Measurements from ENCODE around the gene SPTBN1.

The SPTBN1 gene

DNA sequence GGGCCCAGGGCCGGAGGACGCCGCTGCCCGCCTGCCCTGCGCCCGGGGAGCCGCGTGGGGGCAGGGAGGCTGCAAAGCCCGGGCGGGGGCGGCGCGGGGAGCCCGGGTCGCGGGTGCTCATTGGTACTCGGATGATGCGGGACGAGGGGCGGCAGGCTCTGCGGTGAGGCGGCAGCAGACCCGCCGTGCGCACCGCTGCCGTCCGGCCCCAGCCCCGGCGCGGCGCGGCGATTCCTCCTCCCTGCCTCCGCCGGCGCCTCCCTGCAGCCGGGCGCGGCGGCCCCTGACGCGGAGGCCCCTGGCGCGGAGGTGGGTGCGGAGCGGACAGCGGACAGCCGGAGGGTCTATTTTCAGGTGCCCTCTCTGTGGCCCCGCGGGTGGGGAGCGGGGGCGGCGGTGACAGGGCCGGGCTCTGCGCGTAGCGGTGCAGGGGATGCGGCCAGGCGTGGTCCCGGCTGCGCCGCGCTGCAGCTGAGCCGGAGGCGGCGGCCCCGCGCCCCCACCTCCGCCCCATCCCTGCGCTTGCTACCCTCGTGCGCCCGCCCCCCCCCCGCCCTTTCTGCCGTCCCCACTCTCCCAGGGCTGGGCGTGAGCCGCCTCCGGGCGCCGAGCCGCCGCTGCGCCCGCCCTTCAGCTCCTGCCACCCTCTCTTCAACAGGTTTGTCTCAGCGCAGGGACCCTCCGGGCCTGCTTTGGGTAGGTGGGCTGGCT, 640 bp downstream of the SPTBN1 start:
- Histone ChIP-seq H3K18ac (ENCODE audit: low read length) (peak overlapping the region; percentile 90), H3K4me2 (ENCODE audit: insufficient read depth, low read length, poor library complexity, severe bottlenecking) (peak overlapping the region; percentile 93), H3K9ac (ENCODE audit: low read depth, low read length, poor library complexity) (peak overlapping the region; percentile 88), H3K4me3 (ENCODE audit: low read length in 2 of 2) (peak overlapping the region; percentile 65 to 99), H3K27me3 (ENCODE audit: control insufficient read depth in 3 of 3, insufficient read depth in 3 of 3, low read depth in 1 of 3, low read length in 3 of 3) (no peaks in the 10 kb centered on the region), H4K91ac (ENCODE audit: low read depth, low read length, poor library complexity) (no peak overlapping the region), H2BK120ac (ENCODE audit: low read depth, low read length) (peak overlapping the region; percentile 47), H3K36me3 (replicated peaks in 1 of 2; ENCODE audit: control insufficient read depth in 2 of 2, insufficient read depth in 2 of 2, low read length in 2 of 2) (no peaks in the 10 kb centered on the region), H3K27ac (replicated peaks; ENCODE audit: low read length) (peak overlapping the region; percentile 76), H3K14ac (ENCODE audit: low read length) (peak overlapping the region; percentile 56), H3K4me1 (ENCODE audit: control insufficient read depth in 2 of 2, insufficient read depth in 1 of 2, low read depth in 1 of 2, low read length in 2 of 2) (peaks cover 6 to 9% of the 10 kb centered on the region in 2 donors), H3K4ac (ENCODE audit: low read length) (no peak overlapping the region), H3K23ac (ENCODE audit: low read depth, low read length, poor library complexity) (peak overlapping the region; percentile 89), H2BK15ac (ENCODE audit: low read length) (peak overlapping the region; percentile 85), H2BK12ac (ENCODE audit: low read length) (no peak overlapping the region), H3K79me1 (ENCODE audit: low read depth, low read length) (peaks cover 6% of the 10 kb centered on the region), H2AK5ac (ENCODE audit: low read depth, low read length) (no peak overlapping the region), H3K9me3 (replicated peaks in 1 of 2; ENCODE audit: control insufficient read depth in 2 of 2, insufficient read depth in 1 of 2, low read depth in 1 of 2, low read length in 2 of 2) (no peaks in the 10 kb centered on the region), H4K8ac (ENCODE audit: low read depth, low read length) (no peak overlapping the region), H2AFZ (ENCODE audit: low read length) (peak overlapping the region; percentile 98), H2BK5ac (ENCODE audit: low read length) (peak overlapping the region; percentile 53)
- DNase-seq (ENCODE audit: low spot score), result peak; percentile 41
- WGBS, 2 donors (ENCODE audit: extremely low coverage in 2 of 2, insufficient read length in 2 of 2, insufficient replicate concordance in 1 of 2), result no CpG with 5 or more reads among the region's 87 CpGs

DNA sequence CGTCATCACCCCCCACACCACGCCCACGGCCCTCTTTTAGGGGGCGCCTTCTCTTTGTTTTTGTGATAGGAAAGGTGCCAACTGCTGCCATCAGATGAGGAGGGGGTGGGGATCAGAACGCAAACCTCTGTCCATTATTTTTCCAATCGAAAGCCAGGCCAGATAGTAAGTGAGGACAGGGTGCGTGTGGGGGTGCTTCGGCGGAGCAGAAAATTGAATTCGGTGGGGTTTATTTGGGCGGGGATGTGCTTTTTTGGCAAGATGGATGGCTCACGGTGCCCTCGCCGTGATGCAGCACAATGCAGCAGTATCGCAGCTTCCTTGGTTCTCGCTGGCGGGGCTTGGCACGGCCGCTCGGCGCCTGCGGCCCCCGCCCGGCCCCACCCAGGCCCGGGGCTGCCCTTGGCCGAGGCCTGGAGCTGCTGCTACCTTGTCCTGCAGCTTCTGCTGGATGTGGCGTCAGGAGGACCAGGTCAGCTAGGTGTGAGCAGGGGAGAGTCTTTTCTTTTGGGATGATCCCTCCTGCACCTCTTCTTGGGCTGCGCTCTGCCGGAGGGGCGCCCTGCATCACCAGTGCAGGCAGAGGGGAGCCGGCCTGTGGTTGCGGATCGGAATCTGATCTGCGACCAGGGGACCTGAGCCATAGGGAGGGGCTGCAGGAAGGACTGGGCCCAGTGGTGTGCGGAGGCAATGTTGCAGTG, 1.3 kb downstream of the SPTBN1 start:
- Histone ChIP-seq H3K27me3 (ENCODE audit: control insufficient read depth in 3 of 3, insufficient read depth in 3 of 3, low read depth in 1 of 3, low read length in 3 of 3) (no peaks in the 10 kb centered on the region), H3K23ac (ENCODE audit: low read depth, low read length, poor library complexity) (peak overlapping the region; percentile 85), H3K36me3 (replicated peaks in 1 of 2; ENCODE audit: control insufficient read depth in 2 of 2, insufficient read depth in 2 of 2, low read length in 2 of 2) (no peaks in the 10 kb centered on the region), H3K27ac (replicated peaks; ENCODE audit: low read length) (no peak overlapping the region), H3K14ac (ENCODE audit: low read length) (peak overlapping the region; percentile 17), H3K18ac (ENCODE audit: low read length) (peak overlapping the region; percentile 93), H3K4ac (ENCODE audit: low read length) (no peak overlapping the region), H3K4me3 (ENCODE audit: low read length in 2 of 2) (peak overlapping the region; percentile 65 to 99), H3K4me2 (ENCODE audit: insufficient read depth, low read length, poor library complexity, severe bottlenecking) (peak overlapping the region; percentile 93), H2AK5ac (ENCODE audit: low read depth, low read length) (no peak overlapping the region), H3K9me3 (replicated peaks in 1 of 2; ENCODE audit: control insufficient read depth in 2 of 2, insufficient read depth in 1 of 2, low read depth in 1 of 2, low read length in 2 of 2) (no peaks in the 10 kb centered on the region), H2BK5ac (ENCODE audit: low read length) (no peak overlapping the region), H2BK12ac (ENCODE audit: low read length) (no peak overlapping the region), H2BK120ac (ENCODE audit: low read depth, low read length) (peak overlapping the region; percentile 47), H2BK15ac (ENCODE audit: low read length) (peak overlapping the region; percentile 85), H2AFZ (ENCODE audit: low read length) (peak overlapping the region; percentile 98), H3K9ac (ENCODE audit: low read depth, low read length, poor library complexity) (peak overlapping the region; percentile 88), H4K91ac (ENCODE audit: low read depth, low read length, poor library complexity) (no peak overlapping the region), H3K4me1 (ENCODE audit: control insufficient read depth in 2 of 2, insufficient read depth in 1 of 2, low read depth in 1 of 2, low read length in 2 of 2) (peaks cover 6 to 9% of the 10 kb centered on the region in 2 donors), H4K8ac (ENCODE audit: low read depth, low read length) (no peak overlapping the region), H3K79me1 (ENCODE audit: low read depth, low read length) (peaks cover 6% of the 10 kb centered on the region)
- WGBS, 2 donors (ENCODE audit: extremely low coverage in 2 of 2, insufficient read length in 2 of 2, insufficient replicate concordance in 1 of 2), result no CpG with 5 or more reads among the region's 35 CpGs
- peak; percentile 27 for DNase-seq (ENCODE audit: low spot score)

DNA sequence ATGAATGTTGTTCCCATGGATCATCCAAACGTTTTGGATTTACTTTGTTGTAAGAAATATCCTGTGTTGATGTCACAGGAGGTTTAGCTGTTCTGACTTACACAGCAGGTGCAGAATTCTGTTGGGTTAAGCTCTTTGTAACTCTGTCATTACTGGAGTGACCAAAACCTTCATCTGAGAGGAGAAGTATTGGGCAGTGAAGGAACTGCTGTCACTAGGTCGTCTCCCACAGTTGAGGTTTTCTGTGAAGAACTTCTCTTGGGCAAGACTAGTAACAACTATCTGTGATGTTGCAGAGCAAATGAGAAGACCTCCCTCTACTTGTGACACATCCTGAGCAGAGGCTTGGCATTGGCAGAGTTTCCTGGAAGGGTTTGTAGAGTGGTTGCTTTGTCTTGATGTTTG, 2.9 kb downstream of the SPTBN1 start:
- no peak overlapping the region for H2BK12ac ChIP-seq (ENCODE audit: low read length)
- no peak for DNase-seq (ENCODE audit: low spot score)
- no peak overlapping the region for H2BK5ac ChIP-seq (ENCODE audit: low read length)
- no peak overlapping the region for H2BK120ac ChIP-seq (ENCODE audit: low read depth, low read length)
- H4K91ac ChIP-seq (ENCODE audit: low read depth, low read length, poor library complexity), result no peak overlapping the region
- H3K14ac ChIP-seq (ENCODE audit: low read length), result no peak overlapping the region
- WGBS, 2 donors (ENCODE audit: extremely low coverage in 2 of 2, insufficient read length in 2 of 2, insufficient replicate concordance in 1 of 2), result no CpG with 5 or more reads among the region's 2 CpGs
- no peak overlapping the region for H2AK5ac ChIP-seq (ENCODE audit: low read depth, low read length)
- H3K4me3 ChIP-seq (ENCODE audit: low read length in 2 of 2), result no peak overlapping the region
- peaks cover 6% of the 10 kb centered on the region for H3K79me1 ChIP-seq (ENCODE audit: low read depth, low read length)
- no peak overlapping the region for H3K27ac ChIP-seq (replicated peaks; ENCODE audit: low read length)
- no peak overlapping the region for H3K4ac ChIP-seq (ENCODE audit: low read length)
- no peaks in the 10 kb centered on the region for H3K27me3 ChIP-seq (ENCODE audit: control insufficient read depth in 3 of 3, insufficient read depth in 3 of 3, low read depth in 1 of 3, low read length in 3 of 3)
- peaks cover 6 to 9% of the 10 kb centered on the region in 2 donors for H3K4me1 ChIP-seq (ENCODE audit: control insufficient read depth in 2 of 2, insufficient read depth in 1 of 2, low read depth in 1 of 2, low read length in 2 of 2)
- H3K4me2 ChIP-seq (ENCODE audit: insufficient read depth, low read length, poor library complexity, severe bottlenecking), result no peak overlapping the region
- H2AFZ ChIP-seq (ENCODE audit: low read length), result no peak overlapping the region
- H3K23ac ChIP-seq (ENCODE audit: low read depth, low read length, poor library complexity), result no peak overlapping the region
- no peak overlapping the region for H4K8ac ChIP-seq (ENCODE audit: low read depth, low read length)
- H2BK15ac ChIP-seq (ENCODE audit: low read length), result no peak overlapping the region
- H3K9ac ChIP-seq (ENCODE audit: low read depth, low read length, poor library complexity), result no peak overlapping the region
- H3K9me3 ChIP-seq (replicated peaks in 1 of 2; ENCODE audit: control insufficient read depth in 2 of 2, insufficient read depth in 1 of 2, low read depth in 1 of 2, low read length in 2 of 2), result no peaks in the 10 kb centered on the region
- no peak overlapping the region for H3K18ac ChIP-seq (ENCODE audit: low read length)
- H3K36me3 ChIP-seq (replicated peaks in 1 of 2; ENCODE audit: control insufficient read depth in 2 of 2, insufficient read depth in 2 of 2, low read length in 2 of 2), result no peaks in the 10 kb centered on the region

DNA sequence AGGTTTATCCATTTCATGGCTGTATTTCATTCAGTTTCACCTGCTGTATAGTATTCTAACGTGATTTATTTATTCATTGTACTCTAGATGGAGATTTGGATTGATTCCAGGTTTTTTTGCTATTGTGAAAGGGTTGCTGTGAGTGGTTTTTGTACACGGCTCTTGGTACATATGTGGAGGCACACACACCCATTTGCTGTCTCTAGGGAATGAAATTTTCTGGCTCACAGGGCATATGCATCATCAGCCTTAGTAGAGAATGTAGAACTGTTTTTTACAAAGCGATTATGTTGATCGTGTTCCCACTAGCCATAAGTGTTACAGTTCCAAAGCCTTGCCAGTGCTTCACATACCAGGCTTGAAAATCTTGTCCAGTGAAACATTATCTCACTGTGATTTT, 5.1 kb downstream of the SPTBN1 start:
- DNase-seq (ENCODE audit: low spot score), result no peak
- H3K4ac ChIP-seq (ENCODE audit: low read length), result no peak overlapping the region
- no peak overlapping the region for H2AK5ac ChIP-seq (ENCODE audit: low read depth, low read length)
- H3K4me1 ChIP-seq (ENCODE audit: control insufficient read depth in 2 of 2, insufficient read depth in 1 of 2, low read depth in 1 of 2, low read length in 2 of 2), result peaks cover 3 to 9% of the 10 kb centered on the region in 2 donors
- H3K79me1 ChIP-seq (ENCODE audit: low read depth, low read length), result peaks cover 6% of the 10 kb centered on the region
- H3K4me2 ChIP-seq (ENCODE audit: insufficient read depth, low read length, poor library complexity, severe bottlenecking), result no peak overlapping the region
- WGBS, 2 donors (ENCODE audit: extremely low coverage in 2 of 2, insufficient read length in 2 of 2, insufficient replicate concordance in 1 of 2), result no CpG with 5 or more reads among the region's 4 CpGs
- H3K27me3 ChIP-seq (ENCODE audit: control insufficient read depth in 3 of 3, insufficient read depth in 3 of 3, low read depth in 1 of 3, low read length in 3 of 3), result no peaks in the 10 kb centered on the region
- H2BK15ac ChIP-seq (ENCODE audit: low read length), result no peak overlapping the region
- H2BK12ac ChIP-seq (ENCODE audit: low read length), result no peak overlapping the region
- no peak overlapping the region for H4K91ac ChIP-seq (ENCODE audit: low read depth, low read length, poor library complexity)
- H2BK5ac ChIP-seq (ENCODE audit: low read length), result no peak overlapping the region
- no peak overlapping the region for H3K9ac ChIP-seq (ENCODE audit: low read depth, low read length, poor library complexity)
- H3K18ac ChIP-seq (ENCODE audit: low read length), result no peak overlapping the region
- no peaks in the 10 kb centered on the region for H3K36me3 ChIP-seq (replicated peaks in 1 of 2; ENCODE audit: control insufficient read depth in 2 of 2, insufficient read depth in 2 of 2, low read length in 2 of 2)
- H3K27ac ChIP-seq (replicated peaks; ENCODE audit: low read length), result no peak overlapping the region
- H3K23ac ChIP-seq (ENCODE audit: low read depth, low read length, poor library complexity), result no peak overlapping the region
- H2BK120ac ChIP-seq (ENCODE audit: low read depth, low read length), result no peak overlapping the region
- no peaks in the 10 kb centered on the region for H3K9me3 ChIP-seq (replicated peaks in 1 of 2; ENCODE audit: control insufficient read depth in 2 of 2, insufficient read depth in 1 of 2, low read depth in 1 of 2, low read length in 2 of 2)
- H4K8ac ChIP-seq (ENCODE audit: low read depth, low read length), result no peak overlapping the region
- no peak overlapping the region for H3K14ac ChIP-seq (ENCODE audit: low read length)
- no peak overlapping the region for H3K4me3 ChIP-seq (ENCODE audit: low read length in 2 of 2)
- no peak overlapping the region for H2AFZ ChIP-seq (ENCODE audit: low read length)
